Amniotic stem cell (primary cell): ENCODE data around the gene AMZ1.
"Not testable (repeated sequence)": the region's sequence is repeated elsewhere in the genome, so short reads cannot be mapped to it uniquely, and the experiment has no call there.

ENCODE experiments used
- DNase-seq: peaks from one replicate; lab custom pipeline; 2025; lab: John Stamatoyannopoulos, UW

AMZ1 gene

DNA sequence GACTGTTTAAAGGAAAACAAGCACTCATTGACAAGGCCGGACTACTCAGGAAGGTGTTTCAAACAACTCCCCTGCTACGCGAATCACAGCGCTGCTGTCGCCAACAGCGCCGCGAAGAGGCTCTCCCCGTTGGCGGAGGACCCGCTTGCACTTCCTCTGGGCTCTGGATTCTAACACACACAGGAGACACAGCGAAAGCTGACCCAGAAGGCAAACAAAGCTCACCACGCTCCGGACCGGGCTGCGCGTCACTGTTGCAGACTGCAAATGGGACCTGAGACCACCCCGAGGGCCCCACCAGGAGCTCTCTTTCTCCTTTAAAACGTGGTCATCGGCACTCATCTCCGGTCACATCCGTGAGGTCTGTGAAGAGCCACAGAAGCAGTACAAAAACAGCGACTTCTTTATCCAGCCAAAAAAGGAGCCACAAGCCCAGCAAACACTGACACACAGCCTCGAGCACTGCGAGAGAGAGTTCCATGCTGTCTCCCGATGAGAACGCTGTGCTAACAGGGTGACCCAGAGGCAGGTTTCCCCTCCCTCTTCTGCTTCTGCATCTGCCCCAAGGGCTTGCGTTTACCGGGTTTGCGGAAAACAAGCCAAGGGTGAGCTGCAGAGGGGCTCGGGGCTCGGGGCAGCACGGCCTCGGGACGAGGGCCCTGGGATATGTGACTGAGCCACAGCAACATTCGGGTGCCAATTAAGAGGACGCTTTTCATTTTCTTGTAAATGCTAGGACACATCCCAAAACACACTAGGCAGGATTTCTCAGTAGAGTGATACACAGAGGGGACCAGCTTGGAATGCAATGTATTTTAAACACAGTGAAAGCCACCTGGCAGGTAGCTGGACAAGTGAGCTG is 41.3 kb downstream of the AMZ1 start:
- DNase-seq, result no peak

DNA sequence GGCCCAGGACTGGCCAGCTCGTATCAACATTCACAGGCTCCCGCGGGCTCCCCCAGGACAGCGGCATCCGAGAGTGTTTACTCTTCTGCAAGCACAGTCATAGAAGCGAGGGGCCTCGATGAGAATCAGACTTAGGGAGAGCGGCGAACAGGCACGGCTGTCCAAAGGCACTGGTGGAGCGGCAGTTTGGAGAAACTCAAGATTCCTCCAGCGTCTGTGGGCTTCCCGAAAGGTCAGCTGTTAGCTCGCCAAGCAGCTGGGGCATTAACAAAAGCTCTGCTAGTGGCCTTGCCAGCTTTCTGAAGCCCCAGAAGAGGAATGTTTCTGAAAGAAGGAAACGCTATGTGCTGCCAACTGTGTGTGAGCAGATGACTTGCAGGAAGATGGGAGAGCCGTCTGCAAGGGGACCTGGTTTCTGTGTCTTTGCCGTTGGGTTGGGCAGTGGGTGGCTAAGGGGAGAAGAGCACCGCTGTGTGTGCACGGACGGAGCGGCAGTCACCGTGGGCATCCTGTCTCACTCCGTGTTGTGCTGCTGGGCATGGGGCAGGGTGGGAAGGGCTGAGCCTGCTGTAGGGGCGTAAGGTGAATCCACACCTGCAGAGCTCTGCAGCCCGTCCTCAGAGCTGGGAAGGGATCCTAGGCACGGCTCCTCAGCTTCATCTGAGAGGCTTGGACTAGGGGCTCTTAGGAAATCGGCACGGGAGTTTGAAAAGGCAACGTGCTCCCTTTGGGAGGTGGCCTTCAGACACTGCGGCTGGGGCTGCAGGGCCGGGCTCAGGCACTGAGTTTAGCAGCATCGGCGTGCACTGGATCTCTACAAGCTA is 42.1 kb downstream of the AMZ1 start:
- no peak for DNase-seq

DNA sequence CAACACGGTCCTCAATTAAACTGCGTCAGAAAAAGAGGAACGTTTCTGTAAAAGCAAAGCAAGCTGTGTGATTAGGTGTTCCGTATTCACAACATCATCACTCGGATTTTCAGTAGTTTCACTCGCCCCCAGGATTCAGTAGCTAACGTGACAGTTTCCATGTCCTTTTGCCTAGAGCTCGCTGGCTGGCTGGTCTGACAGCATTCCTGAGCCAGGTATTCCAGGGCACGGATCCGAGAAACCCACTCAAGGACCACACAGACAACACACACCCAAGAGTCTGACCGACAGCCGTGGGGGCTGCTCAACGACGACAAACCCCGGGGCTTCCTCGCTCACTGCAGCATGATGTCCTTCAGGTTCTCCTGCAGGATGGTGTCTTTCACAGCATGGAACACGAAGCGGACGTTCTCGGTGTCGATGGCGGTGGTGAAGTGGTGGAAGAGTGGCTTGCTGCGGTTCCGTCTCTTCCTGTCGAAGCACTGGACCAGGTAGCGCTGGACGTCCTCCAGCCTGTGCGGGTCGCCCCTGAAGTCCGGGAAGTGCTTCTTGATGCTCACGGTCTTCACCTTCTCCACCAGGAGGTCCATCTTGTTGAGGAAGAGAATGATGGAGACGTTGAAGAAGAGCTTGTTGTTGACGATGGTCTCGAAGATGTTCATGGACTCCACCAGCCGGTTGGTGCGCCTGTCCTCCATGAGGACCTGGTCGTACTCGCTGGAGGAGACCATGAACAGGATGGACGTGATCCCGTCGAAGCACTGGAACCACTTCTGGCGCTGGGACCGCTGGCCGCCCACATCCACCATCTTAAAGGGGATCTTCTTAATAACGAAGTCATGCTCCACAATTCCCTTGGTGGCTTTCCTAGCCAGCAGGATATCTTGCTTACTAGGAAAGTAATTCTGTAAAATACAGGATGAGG is 43.1 kb downstream of the AMZ1 start:
- DNase-seq, result no peak

DNA sequence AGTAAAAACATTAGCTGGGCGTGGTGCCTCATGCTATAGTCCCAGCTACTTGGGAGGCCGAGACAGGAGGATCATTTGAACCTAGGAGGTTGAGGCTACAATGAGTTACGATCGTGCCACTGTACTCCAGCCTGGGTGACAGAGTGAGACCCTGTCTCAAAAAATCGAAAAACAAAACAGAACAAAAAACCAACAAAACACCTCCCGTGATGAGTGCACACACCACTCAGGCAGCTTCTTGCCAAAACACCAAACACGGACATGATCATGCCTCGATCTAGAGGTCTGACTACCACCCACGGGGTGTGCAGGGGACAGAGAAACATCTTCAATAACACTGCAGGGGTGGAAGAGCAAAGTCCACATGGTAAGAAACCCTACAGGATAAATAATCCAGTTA is 44.4 kb downstream of the AMZ1 start:
- DNase-seq, result no peak

DNA sequence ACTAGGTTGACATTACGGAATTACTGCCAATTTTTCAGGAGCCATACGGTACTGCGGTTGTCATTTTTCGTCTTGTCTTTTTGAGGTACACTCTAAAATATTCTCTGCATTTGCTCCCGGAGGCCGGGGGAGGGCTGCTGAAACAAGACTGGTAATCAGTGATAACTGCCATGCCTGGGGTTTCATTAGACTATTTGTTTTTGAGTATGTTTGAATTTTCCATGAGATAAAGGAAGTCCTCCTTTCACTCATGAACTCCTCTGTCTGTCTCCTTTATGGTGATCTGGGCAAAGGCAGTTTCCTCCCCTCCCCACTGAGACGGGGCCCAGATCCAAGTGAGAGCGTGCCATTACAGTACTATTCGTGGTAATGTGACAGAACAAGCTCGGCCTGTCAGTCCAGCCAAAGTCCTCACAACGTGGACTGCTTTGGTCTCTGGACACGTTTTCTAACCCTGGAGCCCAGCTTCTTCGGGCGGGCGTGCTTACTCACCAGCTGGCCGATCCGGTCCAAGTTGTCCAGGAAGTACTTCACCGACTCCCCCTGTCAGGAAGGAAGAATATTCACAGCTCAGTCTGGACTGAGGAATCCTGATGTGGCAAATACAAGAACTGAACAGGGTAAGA is 45.1 kb downstream of the AMZ1 start:
- no peak for DNase-seq

DNA sequence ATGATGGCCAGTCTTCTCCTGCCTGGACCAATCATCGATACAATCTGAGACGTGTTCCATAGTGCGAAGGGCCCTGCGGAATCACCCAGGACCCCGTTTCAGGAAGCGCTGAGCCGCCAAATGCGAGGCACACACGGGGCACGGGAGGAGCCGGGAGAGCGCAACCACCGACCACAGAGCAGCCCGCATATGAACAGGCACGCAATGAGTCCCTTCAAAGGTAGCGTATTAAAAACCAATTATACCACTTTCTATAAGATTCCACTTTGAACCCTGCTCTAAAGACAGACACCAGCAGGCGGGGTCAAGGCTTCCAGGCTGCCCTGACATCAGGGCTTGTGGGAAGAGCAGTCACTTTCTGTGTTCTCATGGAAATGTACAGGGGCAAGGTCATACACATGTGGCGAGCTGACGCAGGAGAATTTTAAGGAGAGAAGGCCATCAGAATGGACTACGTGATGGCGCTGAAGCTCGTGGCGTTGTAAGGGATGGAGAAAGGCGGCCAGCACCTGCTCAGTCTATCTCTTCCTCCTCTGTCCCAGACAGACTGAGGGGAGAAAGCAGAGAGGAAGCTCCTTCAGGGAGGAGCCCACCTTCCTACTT is 46.2 kb downstream of the AMZ1 start:
- no peak for DNase-seq

DNA sequence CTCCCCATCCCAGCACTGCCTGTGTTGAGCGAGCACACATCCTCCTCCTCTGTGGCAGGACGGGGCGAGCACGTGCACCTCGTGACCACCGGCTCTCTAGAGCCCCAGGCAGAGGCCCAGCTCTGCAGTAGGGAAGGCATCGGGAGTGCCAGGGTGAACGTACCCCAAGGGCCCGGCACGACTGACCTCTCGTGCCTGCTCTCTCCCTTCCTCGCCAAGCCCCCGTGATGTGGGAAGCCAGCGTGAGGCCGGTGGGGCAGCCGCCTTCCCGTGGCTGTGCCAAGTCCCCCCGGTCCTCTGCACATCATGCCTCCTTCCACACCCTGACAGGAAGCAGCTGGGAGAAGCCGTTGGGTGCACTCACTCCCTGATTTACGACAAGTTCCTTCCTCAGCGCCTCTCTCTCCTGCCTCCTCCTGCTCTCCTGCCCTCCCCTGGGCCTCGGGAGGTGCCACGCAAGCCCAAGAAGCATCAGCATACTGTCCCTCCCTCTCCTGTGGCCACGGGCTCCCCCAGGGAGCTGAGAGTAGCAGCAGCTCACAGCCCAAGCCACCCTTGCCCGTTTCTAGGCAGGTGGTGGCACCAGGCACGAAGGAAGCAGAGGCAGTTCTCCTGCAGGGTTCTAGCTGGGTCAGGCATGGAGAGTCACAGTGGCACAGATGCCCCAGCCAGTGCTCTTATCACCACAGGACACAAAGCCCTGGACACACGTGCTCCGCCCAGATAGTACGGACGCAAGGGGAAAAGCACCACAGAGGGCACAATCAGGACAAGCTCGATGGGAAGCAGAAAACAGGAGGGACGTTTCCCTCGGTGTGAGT is 47.0 kb downstream of the AMZ1 start:
- DNase-seq, result no peak

DNA sequence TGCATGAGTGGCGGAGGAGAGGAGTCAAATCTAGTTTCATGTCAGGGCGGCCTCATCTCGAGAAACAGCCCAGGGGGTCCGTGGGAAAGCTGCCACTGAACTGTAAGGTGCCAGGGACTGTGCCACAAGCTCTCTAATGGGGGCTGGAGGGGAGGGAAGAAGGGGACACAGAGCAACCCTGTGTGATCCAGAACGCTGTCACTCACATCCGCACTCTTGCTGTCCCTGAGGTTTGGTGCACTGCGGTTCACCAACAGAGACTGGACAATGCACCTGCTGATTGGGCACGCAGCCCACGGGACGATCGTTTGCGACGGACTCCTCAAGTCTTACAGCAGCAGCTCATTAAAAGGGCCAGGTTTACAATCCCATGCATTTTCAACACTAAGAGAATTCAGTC is 47.7 kb downstream of the AMZ1 start:
- DNase-seq, result no peak

DNA sequence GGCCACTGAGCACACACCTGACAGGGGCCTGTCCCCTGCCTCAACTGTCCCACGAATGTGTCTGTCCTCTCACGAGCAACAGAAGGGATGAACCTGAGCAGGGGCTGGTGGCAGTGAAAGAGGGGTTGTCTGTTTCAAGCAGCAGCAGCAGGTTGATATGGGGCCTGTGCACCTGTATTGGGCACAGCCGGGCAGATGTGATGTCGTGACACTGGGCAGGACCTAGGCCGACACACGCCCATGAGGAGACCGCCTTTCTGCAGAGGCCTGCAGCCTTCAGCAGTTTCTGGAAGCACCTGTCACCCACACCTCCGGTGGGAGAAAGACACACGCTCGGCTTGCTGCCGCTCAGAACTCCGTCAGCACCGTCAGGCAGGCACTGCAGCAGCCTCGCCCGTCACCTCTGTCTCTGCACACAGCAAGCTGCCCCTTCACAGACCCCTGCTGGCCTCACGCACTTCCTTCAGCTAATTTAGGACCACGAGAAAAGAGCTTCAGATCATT is 48.5 kb downstream of the AMZ1 start:
- no peak for DNase-seq

DNA sequence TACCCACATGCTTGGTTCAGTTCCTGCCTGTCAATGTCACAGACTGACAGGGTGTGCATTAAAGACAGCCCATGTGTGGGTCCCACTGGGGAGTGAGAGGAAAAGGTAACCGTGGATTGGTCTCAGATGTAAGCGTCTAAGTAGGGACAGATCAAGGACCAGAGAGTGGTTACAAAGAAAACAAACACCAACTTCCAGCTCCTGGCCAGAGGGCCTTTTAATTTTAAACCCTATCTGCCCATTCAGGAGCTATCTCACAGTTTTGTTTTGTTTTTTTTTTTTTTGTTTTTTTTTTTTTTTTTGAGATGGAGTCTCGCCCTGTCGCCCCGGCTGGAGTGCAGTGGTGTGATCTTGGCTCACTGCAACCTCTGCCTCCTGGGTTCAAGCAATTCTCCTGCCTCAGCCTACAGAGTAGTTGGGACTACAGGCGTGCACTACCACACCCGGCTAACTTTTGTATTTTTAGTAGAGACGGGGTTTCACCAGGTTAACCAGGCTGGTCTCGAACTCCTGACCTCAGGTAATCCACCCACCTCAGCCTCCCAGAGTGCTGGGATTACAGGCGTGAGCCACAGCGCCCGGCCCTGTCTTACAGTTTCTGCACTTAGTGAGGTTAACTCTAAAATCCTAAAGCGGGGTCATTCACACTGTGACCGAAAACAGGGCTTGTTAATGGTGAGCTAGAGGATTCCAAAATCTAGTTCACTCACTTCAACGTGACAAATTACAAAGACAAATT is 49.2 kb downstream of the AMZ1 start:
- DNase-seq, result not testable (repeated sequence)

DNA sequence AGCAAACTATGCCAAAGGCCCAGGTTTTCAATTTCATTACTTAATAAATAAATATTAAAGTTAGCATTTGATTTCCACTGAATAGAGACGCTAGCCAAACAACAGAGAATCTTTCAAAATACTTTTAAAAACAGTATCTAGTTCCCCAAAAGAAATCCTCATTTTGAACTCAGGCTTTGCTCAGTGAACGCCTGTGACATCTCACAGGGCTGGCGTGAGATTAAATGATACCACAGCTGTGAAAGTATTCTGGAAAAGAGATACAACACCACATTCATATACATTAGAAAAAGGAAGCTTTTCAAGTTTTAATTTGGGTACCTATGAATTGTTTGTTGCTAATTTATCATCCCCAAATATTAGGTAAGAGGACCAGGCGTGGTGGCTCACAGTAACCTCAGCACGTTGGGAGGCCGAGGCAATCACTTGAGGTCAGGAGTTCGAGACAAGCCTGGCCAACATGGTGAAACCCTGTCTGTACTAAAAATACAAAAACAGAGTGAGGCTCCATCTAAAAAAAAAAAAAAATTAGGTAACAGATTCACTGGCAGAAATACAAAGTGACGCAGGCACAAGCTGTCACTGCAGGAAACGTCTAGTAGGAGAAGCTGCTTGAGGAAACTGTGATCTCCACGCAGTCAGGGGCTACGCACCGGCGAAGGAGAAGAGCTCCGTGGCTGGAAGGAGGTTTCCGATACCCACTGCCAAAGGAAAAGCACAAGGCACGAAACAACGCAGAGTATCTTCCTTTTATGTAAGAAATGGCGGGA is 50.0 kb downstream of the AMZ1 start:
- no peak for DNase-seq

DNA sequence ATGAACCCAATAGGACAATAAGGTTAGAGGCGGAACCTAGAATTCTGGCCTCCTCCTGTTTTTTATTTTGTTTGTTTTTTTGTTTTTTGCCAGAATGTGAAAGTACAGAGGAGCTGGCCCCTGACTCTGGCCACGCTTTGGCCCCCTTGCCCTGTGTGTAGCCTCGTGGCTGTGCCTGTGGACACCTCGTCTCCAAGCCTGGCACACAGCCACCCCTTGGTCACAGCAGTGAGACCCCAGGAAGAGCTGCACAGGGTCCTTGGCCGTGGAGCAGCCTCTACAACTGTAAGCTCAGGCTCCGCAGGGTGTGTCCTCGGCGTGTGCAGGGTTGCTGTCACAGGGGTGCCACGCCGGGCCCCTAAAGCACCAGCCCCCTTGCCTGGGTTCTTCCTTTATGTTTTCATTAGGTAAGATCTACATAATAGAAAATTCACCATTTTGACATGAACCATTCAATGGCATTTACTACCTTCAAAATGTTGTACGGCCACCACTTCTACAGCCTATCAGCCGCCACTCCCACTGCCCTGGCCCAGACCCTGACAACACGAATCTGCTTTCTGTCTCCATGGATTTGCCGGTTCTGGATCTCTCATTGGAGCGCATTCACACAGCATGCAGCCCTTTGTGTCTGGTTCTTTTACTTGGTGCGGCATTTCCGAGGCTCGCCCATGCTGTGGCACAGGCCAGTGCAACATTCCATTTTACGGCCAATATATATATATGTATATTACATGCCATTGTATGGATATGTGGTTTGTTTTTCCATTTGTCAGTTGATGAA is 51.0 kb downstream of the AMZ1 start:
- DNase-seq, result no peak

DNA sequence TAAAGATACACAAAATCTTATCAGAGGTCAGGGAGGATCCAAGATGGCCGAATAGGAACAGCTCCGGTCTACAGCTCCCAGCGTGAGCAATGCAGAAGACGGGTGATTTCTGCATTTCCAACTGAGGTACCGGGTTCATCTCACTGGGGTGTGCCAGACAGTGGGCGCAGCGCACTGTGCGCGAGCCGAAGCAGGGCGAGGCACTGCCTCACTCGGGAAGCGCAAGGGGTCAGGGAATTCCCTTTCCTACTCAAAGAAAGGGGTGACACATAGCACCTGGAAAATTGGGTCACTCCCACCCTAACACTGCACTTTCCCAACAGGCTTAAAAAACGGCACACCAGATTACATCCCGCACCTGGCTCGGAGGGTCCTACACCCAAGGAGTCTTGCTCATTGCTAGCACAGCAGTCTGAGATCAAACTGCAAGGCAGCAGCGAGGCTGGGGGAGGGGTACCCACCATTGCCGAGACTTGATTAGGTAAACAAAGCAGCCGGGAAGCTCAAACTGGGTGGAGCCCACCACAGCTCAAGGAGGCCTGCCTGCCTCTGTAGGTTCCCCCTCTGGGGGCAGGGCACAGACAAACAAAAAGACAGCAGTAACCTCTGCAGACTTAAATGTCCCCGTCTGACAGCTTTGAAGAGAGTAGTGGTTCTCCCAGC is 55.7 kb downstream of the AMZ1 start:
- not testable (repeated sequence) for DNase-seq

DNA sequence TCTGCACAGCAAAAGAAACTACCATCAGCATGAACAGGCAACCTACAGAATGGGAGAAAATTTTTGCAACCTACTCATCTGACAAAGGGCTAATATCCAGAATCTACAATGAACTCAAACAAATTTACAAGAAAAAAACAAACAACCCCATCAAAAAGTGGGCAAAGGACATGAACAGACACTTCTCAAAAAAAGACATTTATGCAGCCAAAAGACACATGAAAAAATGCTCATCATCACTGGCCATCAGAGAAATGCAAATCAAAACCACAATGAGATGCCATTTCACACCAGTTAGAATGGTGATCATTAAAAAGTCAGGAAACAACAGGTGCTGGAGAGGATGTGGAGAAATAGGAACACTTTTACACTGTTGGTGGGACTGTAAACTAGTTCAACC is 60.7 kb downstream of the AMZ1 start:
- DNase-seq, result not testable (repeated sequence)

DNA sequence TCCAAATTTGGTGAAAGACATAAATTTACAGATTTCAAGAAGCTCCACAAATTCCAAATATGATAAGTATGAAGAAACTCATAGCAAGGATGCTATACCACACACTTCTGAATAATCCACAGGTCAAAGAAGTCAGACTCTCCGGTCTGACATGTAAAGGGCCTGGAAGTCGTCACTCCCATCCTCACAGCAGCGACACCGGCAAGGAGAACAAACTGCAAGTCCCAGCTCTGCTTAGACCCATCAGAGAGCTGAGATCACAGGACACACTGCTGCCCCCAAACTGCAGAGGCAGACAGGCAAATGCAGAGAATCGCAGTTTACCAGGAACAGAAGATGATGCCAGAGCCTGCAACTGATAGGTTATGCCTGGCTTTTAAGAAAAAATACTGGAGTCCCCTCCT is 62.0 kb downstream of the AMZ1 start:
- no peak for DNase-seq

DNA sequence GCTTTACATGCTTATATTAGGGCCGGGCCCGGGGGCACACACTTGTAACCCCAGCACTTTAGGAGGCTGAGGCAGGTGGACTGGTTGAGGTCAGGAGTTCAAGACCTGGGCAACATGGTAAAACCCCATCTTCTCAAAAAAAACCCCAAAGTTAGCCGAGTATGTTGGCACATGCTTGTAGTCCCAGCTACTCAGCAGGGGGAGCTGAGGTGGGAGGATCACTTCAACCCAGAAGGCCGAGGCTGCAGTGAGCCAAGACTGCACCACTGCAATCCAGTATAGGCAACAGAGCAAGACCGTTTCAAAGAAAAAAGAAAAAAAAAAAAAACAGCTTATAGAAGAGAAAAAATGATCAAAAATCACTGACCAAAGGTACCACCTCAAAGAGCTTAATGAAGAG is 63.1 kb downstream of the AMZ1 start:
- no peak for DNase-seq

DNA sequence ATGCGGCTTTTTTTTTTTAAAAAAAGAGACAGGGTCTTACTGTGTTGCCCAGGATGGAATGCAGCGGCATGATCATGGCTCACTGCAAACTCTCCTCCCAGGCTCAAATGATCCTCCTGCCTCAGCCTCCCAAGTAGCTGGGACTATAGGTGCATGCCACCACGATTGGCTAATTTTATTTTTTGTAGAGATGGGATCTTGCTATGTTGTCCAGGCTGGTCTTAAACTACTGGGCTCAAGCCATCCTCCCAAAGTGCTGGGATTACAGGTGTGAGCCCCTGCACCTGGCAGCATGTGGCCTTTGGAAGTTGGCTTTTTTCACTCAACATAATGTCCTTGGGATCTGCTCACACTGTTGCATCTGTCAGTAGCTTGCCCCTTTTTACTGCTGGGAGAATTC is 65.1 kb downstream of the AMZ1 start:
- DNase-seq, result no peak
